ENCODE measurements around the gene EPS15.

GRCh38 chr1:51421964-51422363 lies 97.1 kb downstream of the EPS15 start:
- TF ChIP-seq CTCF (IDR thresholded peaks at IDR 0.05) (no peak), EZH2phosphoT487 (IDR thresholded peaks at IDR 0.05) (no peak), EZH2 (IDR thresholded peaks at IDR 0.05) (no peak)

All from neural progenitor cell (in vitro differentiated cells).